Heart left ventricle (tissue), 13 donors: ENCODE results near the gene SLC12A8.

Experiments
- POLR2A ChIP-seq, 2 donors: fragments of 450-650 bp; IDR thresholded peaks; one replicate each; pipeline ENCODE4 v1.6.1; 2017; ENCODE audit warnings: antibody characterized with exemption in 2 of 2, mild to moderate bottlenecking in 2 of 2, moderate library complexity in 2 of 2
- TF ChIP-seq, protein P1 (sequence below), 12 donors: fragments of 200-600 bp; sonication (generic) in 4 of 12; IDR thresholded peaks; one replicate each; pipeline versions ENCODE4 v1.5.0 to v1.8.0; 2018 to 2022; ENCODE audit warnings: antibody characterized with exemption in 12 of 12, mild to moderate bottlenecking in 5 of 12
- donor health status: ischemic (EF 13 %, LVEDD 7.1; RV severe dilation, severe dysfunction).
- donor health status: DM: no; HTN: yes; CAD: no.
- donor health status: DM: no; HTN: no; CAD: no.
- donor health status: ischemic (EF 25% LVEDD 6.9; RV normal size, moderate dysfunction).
- donor health status: ischemic (EF 25% LVEDD 5.7; RV mildly dilated, moderate dysfunction).
- donor health status: ischemic (EF 35%, LVEDD 5.7; RV mildly dilated, moderate dysfunction).
- donor health status: nonischemic (EF 11% LVEDD 7.7; RV severe dilation, severe dysfunction).
- donor health status: DM: yes; HTN: yes; CAD: no.
- donor health status: PGD.
- donor health status: ischemic (EF 29% LVEDD 5.4; RV normal size, mild dysfunction).
- donor health status: nonischemic (EF 23%, LVEDD 6.1; RV moderate dilation, normal function).

DNA sequence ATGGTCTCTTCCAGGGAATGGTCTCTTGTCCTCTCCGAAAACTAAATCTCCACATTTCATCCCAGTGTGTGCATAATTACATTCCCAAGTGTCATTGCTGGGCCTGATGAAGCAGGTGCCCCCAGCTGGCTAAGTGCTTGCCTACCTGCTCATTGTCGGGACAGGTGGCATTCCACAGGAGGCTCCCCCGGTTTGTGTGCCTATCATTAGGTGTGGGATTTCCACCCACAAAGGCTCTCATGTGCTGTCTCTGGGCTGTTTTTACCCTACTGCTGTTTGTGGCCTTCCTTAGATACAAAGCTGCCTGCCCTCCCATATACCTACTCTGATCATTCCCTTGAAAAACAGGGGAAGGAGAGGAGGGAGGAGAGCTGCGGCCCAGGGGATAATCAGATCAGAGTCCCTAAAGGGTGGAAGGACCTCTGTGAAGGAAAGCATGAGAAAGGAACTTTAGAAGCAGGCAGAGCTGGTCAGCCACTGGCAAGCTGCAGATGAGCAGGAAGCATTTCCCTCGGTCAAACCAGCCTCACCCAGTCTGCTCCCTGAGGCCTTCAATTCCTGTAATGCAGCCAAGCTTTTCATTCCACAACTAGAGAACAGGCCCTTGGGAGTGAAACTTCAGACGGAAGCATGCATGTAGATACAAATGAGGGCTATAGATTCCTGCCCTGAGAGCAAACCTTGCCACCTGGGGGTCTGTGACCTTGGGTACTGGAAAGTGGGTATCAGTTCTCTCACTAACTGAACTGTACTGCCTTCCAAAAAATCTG, 96.1 kb downstream of the SLC12A8 start:
- TF ChIP-seq, protein P1, sequence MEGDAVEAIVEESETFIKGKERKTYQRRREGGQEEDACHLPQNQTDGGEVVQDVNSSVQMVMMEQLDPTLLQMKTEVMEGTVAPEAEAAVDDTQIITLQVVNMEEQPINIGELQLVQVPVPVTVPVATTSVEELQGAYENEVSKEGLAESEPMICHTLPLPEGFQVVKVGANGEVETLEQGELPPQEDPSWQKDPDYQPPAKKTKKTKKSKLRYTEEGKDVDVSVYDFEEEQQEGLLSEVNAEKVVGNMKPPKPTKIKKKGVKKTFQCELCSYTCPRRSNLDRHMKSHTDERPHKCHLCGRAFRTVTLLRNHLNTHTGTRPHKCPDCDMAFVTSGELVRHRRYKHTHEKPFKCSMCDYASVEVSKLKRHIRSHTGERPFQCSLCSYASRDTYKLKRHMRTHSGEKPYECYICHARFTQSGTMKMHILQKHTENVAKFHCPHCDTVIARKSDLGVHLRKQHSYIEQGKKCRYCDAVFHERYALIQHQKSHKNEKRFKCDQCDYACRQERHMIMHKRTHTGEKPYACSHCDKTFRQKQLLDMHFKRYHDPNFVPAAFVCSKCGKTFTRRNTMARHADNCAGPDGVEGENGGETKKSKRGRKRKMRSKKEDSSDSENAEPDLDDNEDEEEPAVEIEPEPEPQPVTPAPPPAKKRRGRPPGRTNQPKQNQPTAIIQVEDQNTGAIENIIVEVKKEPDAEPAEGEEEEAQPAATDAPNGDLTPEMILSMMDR (IDR thresholded peaks at IDR 0.05) = no peak
- no peak for TF ChIP-seq POLR2A (IDR thresholded peaks at IDR 0.05)
